ENCODE measurements around the gene SEC61A2.
"Not testable (repeated sequence)": the region's sequence is repeated elsewhere in the genome, so short reads cannot be mapped to it uniquely, and the experiment has no call there.

The SEC61A2 gene

GRCh38 chr10:12162927-12163326 is 33.5 kb downstream of the SEC61A2 start:
- no peak for DNase-seq

GRCh38 chr10:12164085-12164484 is 34.6 kb downstream of the SEC61A2 start:
- DNase-seq = no peak

- no peak for DNase-seq
Observed at GRCh38 chr10:12165036-12165435, 35.6 kb downstream of the SEC61A2 start.

- DNase-seq = no peak
Observed at GRCh38 chr10:12165999-12166775, 36.7 kb downstream of the SEC61A2 start.

GRCh38 chr10:12171512-12171911 is 42.0 kb downstream of the SEC61A2 start:
- not testable (repeated sequence) for DNase-seq

GRCh38 chr10:12177642-12178041 is 48.2 kb downstream of the SEC61A2 start:
- DNase-seq = no peak

GRCh38 chr10:12179606-12180170 is 50.2 kb downstream of the SEC61A2 start:
- no peak for DNase-seq

- DNase-seq = no peak
Observed at GRCh38 chr10:12180221-12180974, 50.9 kb downstream of the SEC61A2 start.

- DNase-seq = no peak
Observed at GRCh38 chr10:12181065-12181775, 51.7 kb downstream of the SEC61A2 start.

GRCh38 chr10:12184165-12184564 is 54.7 kb downstream of the SEC61A2 start:
- no peak for DNase-seq

- DNase-seq = no peak
Observed at GRCh38 chr10:12186323-12186722, 56.8 kb downstream of the SEC61A2 start.

GRCh38 chr10:12187321-12187905 is 57.9 kb downstream of the SEC61A2 start:
- no peak for DNase-seq

- no peak for DNase-seq
Observed at GRCh38 chr10:12188656-12189055, 59.2 kb downstream of the SEC61A2 start.

- DNase-seq = no peak
Observed at GRCh38 chr10:12189426-12189825, 59.9 kb downstream of the SEC61A2 start.

GRCh38 chr10:12191715-12192114 is 62.2 kb downstream of the SEC61A2 start:
- no peak for DNase-seq

- DNase-seq = no peak
Observed at GRCh38 chr10:12193193-12193592, 63.7 kb downstream of the SEC61A2 start.

GRCh38 chr10:12194752-12195271 is 65.3 kb downstream of the SEC61A2 start:
- DNase-seq = no peak

GRCh38 chr10:12195281-12195602 is 65.8 kb downstream of the SEC61A2 start:
- DNase-seq = no peak

- peak; percentile 79 for DNase-seq
Observed at GRCh38 chr10:12195603-12196506, 66.4 kb downstream of the SEC61A2 start, which contains the start of the genes CDC123 and NUDT5. Gene CDC123, plus strand, starts transcription at chr10:12196188. Its CDS starts 58 bp downstream, at chr10:12196246. Gene NUDT5, minus strand, starts transcription at chr10:12195891. Its CDS starts 9,600 bp downstream, at chr10:12186291.

GRCh38 chr10:12196531-12197211 is 67.2 kb downstream of the SEC61A2 start:
- DNase-seq = no peak

GRCh38 chr10:12198156-12198555 is 68.7 kb downstream of the SEC61A2 start:
- DNase-seq = no peak
